DOHH2 (cell line): ENCODE data around the gene SPZ1.

Experiments used
- EZH2phosphoT487 ChIP-seq: fragments of 200-600 bp; sonication (generic); IDR thresholded peaks from 2 replicates; pipeline ENCODE4 v1.6.1; 2017; ENCODE audit warnings: borderline replicate concordance, mild to moderate bottlenecking, antibody characterized with exemption, low read length, moderate library complexity, mixed read lengths
- TF ChIP-seq, protein P1 (sequence below): fragments of 200-600 bp; sonication (generic); IDR thresholded peaks from one replicate; pipeline ENCODE4 v1.5.1; 2014; ENCODE audit warnings: antibody characterized with exemption, mild to moderate bottlenecking, low read depth, low read length; ENCODE audit not compliant: poor library complexity, severe bottlenecking

DNA sequence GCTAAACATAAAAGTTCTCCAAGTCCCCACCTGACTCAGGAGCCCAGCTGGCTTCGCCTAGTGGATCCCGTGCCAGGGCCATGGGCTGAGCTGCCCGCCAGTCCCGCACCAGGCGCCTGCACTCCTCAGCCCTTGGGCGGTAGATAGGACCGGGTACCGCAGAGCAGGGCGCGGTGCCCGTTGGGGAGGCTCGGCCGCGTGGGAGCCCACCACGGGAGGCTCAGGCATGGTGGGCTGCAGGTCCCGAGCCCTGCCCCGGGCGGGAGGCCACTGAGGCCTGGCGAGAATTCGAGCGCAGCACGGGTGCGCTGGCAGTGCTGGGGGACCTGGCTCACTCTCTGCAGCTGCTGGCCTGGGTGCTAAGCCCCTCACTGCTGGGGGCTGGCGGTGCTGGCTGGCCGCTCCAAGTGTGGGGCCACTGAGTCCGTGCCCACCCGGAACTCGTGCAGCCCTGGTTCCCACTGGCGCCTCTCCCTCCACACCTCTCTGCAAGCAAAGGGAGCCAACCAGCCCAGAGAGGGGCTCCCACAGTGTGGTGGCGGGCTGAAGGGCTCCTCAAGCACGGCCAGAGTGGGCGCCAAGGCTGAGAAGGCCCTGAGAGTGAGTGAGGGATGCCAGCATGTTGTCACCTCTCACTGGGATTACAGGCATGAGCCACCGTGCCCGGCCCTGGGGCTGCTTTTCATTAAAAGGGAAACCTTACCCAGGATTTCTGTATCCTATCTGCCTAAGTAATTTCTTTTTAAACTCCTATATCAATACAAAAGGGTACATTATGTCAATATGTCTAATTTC is 9.7 kb upstream of the SPZ1 start:
- TF ChIP-seq, protein P1, sequence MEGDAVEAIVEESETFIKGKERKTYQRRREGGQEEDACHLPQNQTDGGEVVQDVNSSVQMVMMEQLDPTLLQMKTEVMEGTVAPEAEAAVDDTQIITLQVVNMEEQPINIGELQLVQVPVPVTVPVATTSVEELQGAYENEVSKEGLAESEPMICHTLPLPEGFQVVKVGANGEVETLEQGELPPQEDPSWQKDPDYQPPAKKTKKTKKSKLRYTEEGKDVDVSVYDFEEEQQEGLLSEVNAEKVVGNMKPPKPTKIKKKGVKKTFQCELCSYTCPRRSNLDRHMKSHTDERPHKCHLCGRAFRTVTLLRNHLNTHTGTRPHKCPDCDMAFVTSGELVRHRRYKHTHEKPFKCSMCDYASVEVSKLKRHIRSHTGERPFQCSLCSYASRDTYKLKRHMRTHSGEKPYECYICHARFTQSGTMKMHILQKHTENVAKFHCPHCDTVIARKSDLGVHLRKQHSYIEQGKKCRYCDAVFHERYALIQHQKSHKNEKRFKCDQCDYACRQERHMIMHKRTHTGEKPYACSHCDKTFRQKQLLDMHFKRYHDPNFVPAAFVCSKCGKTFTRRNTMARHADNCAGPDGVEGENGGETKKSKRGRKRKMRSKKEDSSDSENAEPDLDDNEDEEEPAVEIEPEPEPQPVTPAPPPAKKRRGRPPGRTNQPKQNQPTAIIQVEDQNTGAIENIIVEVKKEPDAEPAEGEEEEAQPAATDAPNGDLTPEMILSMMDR = no peak
- TF ChIP-seq EZH2phosphoT487 = no peak
